WTC11 (cell line): ENCODE measurements around the gene AGBL2.

Experiments
- AFF4 ChIP-seq: sonication (generic); formaldehyde crosslinking; IDR thresholded peaks from 2 replicates; pipeline ENCODE4 v1.8.1; 2023; ENCODE audit warnings: mild to moderate bottlenecking, missing genetic modification reagents, borderline replicate concordance
- ATF2 ChIP-seq: sonication (generic); formaldehyde crosslinking; IDR thresholded peaks from 2 replicates; pipeline ENCODE4 v1.8.1; 2022; ENCODE audit warnings: low read depth, missing genetic modification reagents, borderline replicate concordance
- CBFB ChIP-seq: sonication (generic); formaldehyde crosslinking; IDR thresholded peaks from 2 replicates; pipeline ENCODE4 v1.8.1; 2022; ENCODE audit warnings: mild to moderate bottlenecking, low read depth, missing genetic modification reagents
- CDX4 ChIP-seq: fragments of 250-450 bp; sonication (Bioruptor Pico); IDR thresholded peaks from 2 replicates; pipeline ENCODE4 v1.9.0; 2021; ENCODE audit warnings: moderate library complexity, mild to moderate bottlenecking, inconsistent platforms, borderline replicate concordance
- CTCF ChIP-seq: fragments of 200-600 bp; IDR thresholded peaks from 2 replicates; pipeline ENCODE4 v1.8.0; 2022; ENCODE audit warnings: antibody characterized with exemption
- E2F1 ChIP-seq: sonication (generic); formaldehyde crosslinking; IDR thresholded peaks from 2 replicates; pipeline ENCODE4 v1.8.0; 2022; ENCODE audit warnings: mild to moderate bottlenecking, missing genetic modification reagents
- GRHL2 ChIP-seq: fragments of 250-450 bp; sonication (Bioruptor Pico); IDR thresholded peaks from 2 replicates; pipeline ENCODE4 v1.8.0; 2022; ENCODE audit warnings: mild to moderate bottlenecking, moderate library complexity; ENCODE audit not compliant: insufficient replicate concordance, severe bottlenecking
- HMGXB4 ChIP-seq: sonication (generic); formaldehyde crosslinking; IDR thresholded peaks from 2 replicates; pipeline ENCODE4 v1.8.1; 2023; ENCODE audit warnings: mild to moderate bottlenecking, moderate library complexity, missing genetic modification reagents
- MAX ChIP-seq: sonication (generic); formaldehyde crosslinking; IDR thresholded peaks from 2 replicates; pipeline ENCODE4 v1.8.0; 2022; ENCODE audit warnings: mild to moderate bottlenecking, missing genetic modification reagents
- NR2C2 ChIP-seq: sonication (generic); formaldehyde crosslinking; IDR thresholded peaks from 2 replicates; pipeline ENCODE4 v1.8.0; 2022; ENCODE audit warnings: mild to moderate bottlenecking, missing genetic modification reagents
- PREB ChIP-seq: sonication (generic); formaldehyde crosslinking; IDR thresholded peaks from 2 replicates; pipeline ENCODE4 v1.8.1; 2022; ENCODE audit warnings: mild to moderate bottlenecking, missing genetic modification reagents, moderate library complexity, borderline replicate concordance
- USF1 ChIP-seq: sonication (generic); formaldehyde crosslinking; IDR thresholded peaks from 2 replicates; pipeline ENCODE4 v1.8.0; 2022; ENCODE audit warnings: mild to moderate bottlenecking, missing genetic modification reagents
- ZNF532 ChIP-seq: fragments of 250-450 bp; sonication (Bioruptor Pico); IDR thresholded peaks from 2 replicates; pipeline ENCODE4 v1.9.0; 2021; ENCODE audit warnings: mild to moderate bottlenecking, borderline replicate concordance
- ZSCAN18 ChIP-seq: fragments of 250-450 bp; sonication (Bioruptor Pico); IDR thresholded peaks from 2 replicates; pipeline ENCODE4 v2.1.2; 2022; ENCODE audit warnings: mild to moderate bottlenecking, moderate library complexity

GRCh38 chr11:47691979-47692378 is 23.2 kb downstream of the AGBL2 start:
- TF ChIP-seq E2F1 (no peak), CTCF (no peak), ATF2 (CRISPR knock-in tag) (no peak), AFF4 (CRISPR knock-in tag) (no peak), USF1 (CRISPR knock-in tag) (no peak), HMGXB4 (no peak), ZSCAN18 (CRISPR knock-in tag) (no peak), MAX (no peak), ZNF532 (no peak), PREB (no peak), GRHL2 (CRISPR knock-in tag) (no peak), CBFB (CRISPR knock-in tag) (no peak), NR2C2 (CRISPR knock-in tag) (no peak), CDX4 (CRISPR knock-in tag) (no peak)
